ENCODE measurements around the gene KIRREL3. TPM values are rescaled to one million over a fixed set of nuclear protein-coding genes. Genes with fewer than 3 reads are reported as not detected.

KIRREL3 gene
- total RNA-seq, 4 donors from 2014 or later = 0.82 to 15.7 (median 1.4) TPM; not detected in 1

- 68 to 77% methylated on average over 2 of the region's 2 CpGs for WGBS, 2 donors (ENCODE audit: low coverage in 1 of 2)
Observed at GRCh38 chr11:126897430-126897829, 103.1 kb downstream of the KIRREL3 start.

GRCh38 chr11:126896025-126896424, 104.5 kb downstream of the KIRREL3 start:
- Histone ChIP-seq H3K27me3 (no peaks in the 10 kb centered on the region), H3K36me3 (no peaks in the 10 kb centered on the region), H3K9me3 (no peaks in the 10 kb centered on the region), H3K27ac (no peak overlapping the region), H3K4me1 (no peaks in the 10 kb centered on the region), H3K4me3 (no peak overlapping the region)
- DNase-seq = no peak
- intact Hi-C loops (cut with DNase I; ENCODE audit: low total_unique reads) (no loop called here), in situ Hi-C loops (cut with MboI; ENCODE audit: low pct_ligation_motif_present in 1 of 4, low pct_unique_long_range_greater_than_20kb in 1 of 4, low sequenced_read_pairs in 3 of 4) (no loop called here)
- TF ChIP-seq CTCF (IDR thresholded peaks at IDR 0.05) (no peak), EP300 (IDR thresholded peaks at IDR 0.05; ENCODE audit: low read depth) (no peak), POLR2A (IDR thresholded peaks at IDR 0.05) (no peak), POLR2AphosphoS5 (IDR thresholded peaks at IDR 0.05) (no peak)

More at GRCh38 chr11:126897430-126897829, 103.1 kb downstream of the KIRREL3 start:
- Histone ChIP-seq H3K27ac (no peak overlapping the region), H3K27me3 (no peaks in the 10 kb centered on the region), H3K36me3 (no peaks in the 10 kb centered on the region), H3K4me3 (no peak overlapping the region), H3K9me3 (no peaks in the 10 kb centered on the region), H3K4me1 (no peaks in the 10 kb centered on the region)
- DNase-seq = no peak
- in situ Hi-C loops (cut with MboI; ENCODE audit: low pct_ligation_motif_present in 1 of 4, low pct_unique_long_range_greater_than_20kb in 1 of 4, low sequenced_read_pairs in 3 of 4) = no loop called here
- TF ChIP-seq EP300 (IDR thresholded peaks at IDR 0.05; ENCODE audit: low read depth) (no peak), POLR2A (IDR thresholded peaks at IDR 0.05) (no peak), CTCF (IDR thresholded peaks at IDR 0.05) (no peak), POLR2AphosphoS5 (IDR thresholded peaks at IDR 0.05) (no peak)
- intact Hi-C loops (cut with DNase I; ENCODE audit: low total_unique reads) = no loop called here

GRCh38 chr11:126893796-126894195, 106.8 kb downstream of the KIRREL3 start:
- H3K27me3 ChIP-seq = no peaks in the 10 kb centered on the region
- no peaks in the 10 kb centered on the region for H3K4me1 ChIP-seq

GRCh38 chr11:126892756-126893155, 107.8 kb downstream of the KIRREL3 start:
- 56 to 84% methylated on average over 5 to 9 of the region's 9 CpGs for WGBS, 2 donors (ENCODE audit: low coverage in 1 of 2)
- Histone ChIP-seq H3K4me3 (no peak overlapping the region), H3K27ac (no peak overlapping the region), H3K27me3 (no peaks in the 10 kb centered on the region), H3K36me3 (no peaks in the 10 kb centered on the region), H3K9me3 (no peaks in the 10 kb centered on the region), H3K4me1 (no peaks in the 10 kb centered on the region)
- in situ Hi-C loops (cut with MboI; ENCODE audit: low pct_ligation_motif_present in 1 of 4, low pct_unique_long_range_greater_than_20kb in 1 of 4, low sequenced_read_pairs in 3 of 4) (no loop called here), intact Hi-C loops (cut with DNase I; ENCODE audit: low total_unique reads) (no loop called here)
- TF ChIP-seq POLR2A (IDR thresholded peaks at IDR 0.05) (no peak), CTCF (IDR thresholded peaks at IDR 0.05) (no peak), EP300 (IDR thresholded peaks at IDR 0.05; ENCODE audit: low read depth) (no peak), POLR2AphosphoS5 (IDR thresholded peaks at IDR 0.05) (no peak)
- DNase-seq = no peak

More at GRCh38 chr11:126893796-126894195, 106.8 kb downstream of the KIRREL3 start:
- H3K9me3 ChIP-seq = no peaks in the 10 kb centered on the region
- no peak for DNase-seq
- in situ Hi-C loops (cut with MboI; ENCODE audit: low pct_ligation_motif_present in 1 of 4, low pct_unique_long_range_greater_than_20kb in 1 of 4, low sequenced_read_pairs in 3 of 4) (no loop called here), intact Hi-C loops (cut with DNase I; ENCODE audit: low total_unique reads) (no loop called here)
- H3K27ac ChIP-seq = no peak overlapping the region
- no peak overlapping the region for H3K4me3 ChIP-seq
- no peak for TF ChIP-seq CTCF (IDR thresholded peaks at IDR 0.05)
- no peak for TF ChIP-seq EP300 (IDR thresholded peaks at IDR 0.05; ENCODE audit: low read depth)
- no peak for TF ChIP-seq POLR2A (IDR thresholded peaks at IDR 0.05)
- TF ChIP-seq POLR2AphosphoS5 (IDR thresholded peaks at IDR 0.05) = no peak
- no peaks in the 10 kb centered on the region for H3K36me3 ChIP-seq
- 20 to 56% methylated on average over 3 to 5 of the region's 5 CpGs for WGBS, 2 donors (ENCODE audit: low coverage in 1 of 2)
